GM21423 (cell line): ENCODE measurements around the gene CD58.

Experiments used
- ATAC-seq: cut with Tn5 transposase; IDR thresholded peaks from one replicate; pipeline ENCODE4 v1.9.1; 2021; ENCODE audit warnings: mild to moderate bottlenecking, moderate library complexity; ENCODE audit not compliant: unreplicated experiment

Gene CD58

DNA sequence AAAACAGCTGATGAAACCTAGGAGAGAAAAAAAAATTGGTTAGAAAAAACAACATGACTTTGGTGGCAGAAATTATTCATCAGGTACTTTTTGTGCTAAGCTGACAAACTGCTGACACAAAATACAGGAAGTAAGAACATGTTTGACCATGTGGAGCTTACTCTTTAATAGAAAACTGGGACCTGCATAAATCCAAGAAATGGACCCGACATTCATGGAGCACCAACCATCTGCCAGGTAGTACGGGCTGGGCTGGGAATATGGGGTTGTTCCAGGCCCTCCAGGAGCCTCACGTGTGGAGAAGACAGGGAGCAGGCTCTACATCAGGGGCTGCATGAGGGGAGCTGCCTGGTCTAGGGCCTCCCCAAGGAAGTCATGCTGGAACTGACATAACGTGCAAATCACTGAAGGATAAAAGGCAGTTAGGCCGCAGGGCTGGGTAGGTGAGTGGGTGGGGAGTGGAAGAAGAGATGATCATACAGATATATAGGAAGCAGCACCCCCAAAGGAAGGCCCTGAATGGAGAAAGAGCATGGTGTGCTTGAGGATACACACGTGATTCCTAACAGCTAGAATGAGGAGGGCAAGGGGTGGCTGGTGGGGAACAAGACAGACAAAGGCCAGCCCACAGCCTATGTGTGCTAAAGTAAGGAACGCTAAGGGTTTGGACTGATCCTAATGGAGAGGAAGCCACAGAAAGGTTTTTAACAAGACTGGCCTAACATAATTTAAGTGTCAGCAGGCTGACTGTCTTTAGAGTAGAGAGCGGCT is 26.1 kb downstream of the CD58 start:
- ATAC-seq = peak; percentile 58

GRCh38 chr1:116540088-116540487 is 30.7 kb downstream of the CD58 start:
- peak; percentile 47 for ATAC-seq

GRCh38 chr1:116538544-116538943 is 32.3 kb downstream of the CD58 start:
- peak; percentile 70 for ATAC-seq

GRCh38 chr1:116537898-116538297 is 32.9 kb downstream of the CD58 start:
- no peak for ATAC-seq

DNA sequence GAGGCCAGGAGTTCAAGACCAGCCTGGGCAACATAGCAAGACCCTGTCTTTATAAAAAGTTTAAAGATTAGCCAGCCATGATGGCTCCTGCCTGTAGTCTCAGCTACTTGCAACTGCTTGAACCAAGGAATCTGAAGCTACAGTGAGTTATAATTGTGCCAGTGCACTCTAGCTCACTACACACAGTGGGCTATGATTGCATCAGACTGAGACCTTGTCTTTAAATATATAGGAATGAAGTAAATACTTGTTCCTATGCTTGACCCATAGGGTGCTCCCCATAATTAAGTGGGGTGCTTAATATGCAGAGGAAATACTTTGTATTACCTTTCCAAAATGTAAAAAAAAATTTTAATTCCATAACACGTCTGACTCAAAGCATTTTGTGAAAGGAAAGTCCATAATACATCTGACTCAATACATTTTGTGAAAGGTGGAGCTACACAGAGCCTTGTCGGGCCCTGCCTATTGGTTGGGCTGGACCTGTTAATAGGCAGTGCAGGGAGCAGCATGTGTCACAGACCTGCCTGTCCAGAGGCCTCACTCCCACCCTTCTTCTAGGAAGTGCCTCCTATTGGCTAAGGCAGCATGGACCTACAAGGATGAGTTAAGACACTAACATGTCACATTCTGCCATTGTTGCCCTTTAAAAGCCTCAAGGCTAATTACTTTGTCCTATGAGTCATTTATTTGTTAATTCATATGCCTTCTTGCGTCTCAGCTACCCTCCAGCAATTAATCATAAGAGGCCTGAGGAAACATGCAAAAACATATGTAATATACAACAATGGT is 33.6 kb downstream of the CD58 start:
- no peak for ATAC-seq

DNA sequence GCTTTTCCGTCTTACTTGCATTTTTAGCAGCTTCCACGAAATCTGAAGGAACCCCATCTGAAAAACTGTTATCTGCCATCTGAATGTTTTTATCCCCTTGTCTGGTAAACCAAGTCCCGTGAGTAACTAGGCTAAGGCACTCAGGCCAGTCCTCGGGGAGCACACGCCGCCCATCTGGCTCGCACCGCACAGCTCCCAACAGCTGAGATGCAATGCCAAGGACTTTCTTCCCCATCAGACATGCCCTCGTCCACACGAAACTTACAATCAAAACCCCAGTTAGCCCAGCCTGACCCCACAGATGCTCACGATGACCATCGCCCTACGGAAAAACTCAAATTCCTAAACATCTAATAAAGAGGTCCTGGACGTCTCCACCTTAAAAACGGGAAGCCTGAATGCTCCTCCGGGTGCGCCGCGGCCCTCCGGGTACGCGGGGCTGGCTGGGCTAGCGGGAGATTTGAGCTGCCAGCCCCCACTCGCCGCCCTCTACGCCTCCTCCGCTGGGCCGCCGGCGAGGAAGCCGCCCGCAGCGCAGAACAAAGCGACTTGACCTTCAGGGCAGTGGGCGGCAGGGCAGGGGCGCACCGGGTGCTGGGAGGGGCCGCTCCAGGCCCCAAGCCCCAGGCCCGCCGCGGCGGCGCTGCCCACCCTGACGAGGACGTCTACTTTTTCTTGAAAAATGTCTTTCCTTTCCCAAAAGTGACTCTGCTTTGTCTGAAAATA is 36.6 kb downstream of the CD58 start:
- no peak for ATAC-seq

GRCh38 chr1:116533429-116533820 is 37.4 kb downstream of the CD58 start:
- no peak for ATAC-seq

GRCh38 chr1:116532671-116533428 is 38.0 kb downstream of the CD58 start:
- no peak for ATAC-seq

GRCh38 chr1:116531917-116532316 is 38.9 kb downstream of the CD58 start:
- no peak for ATAC-seq

DNA sequence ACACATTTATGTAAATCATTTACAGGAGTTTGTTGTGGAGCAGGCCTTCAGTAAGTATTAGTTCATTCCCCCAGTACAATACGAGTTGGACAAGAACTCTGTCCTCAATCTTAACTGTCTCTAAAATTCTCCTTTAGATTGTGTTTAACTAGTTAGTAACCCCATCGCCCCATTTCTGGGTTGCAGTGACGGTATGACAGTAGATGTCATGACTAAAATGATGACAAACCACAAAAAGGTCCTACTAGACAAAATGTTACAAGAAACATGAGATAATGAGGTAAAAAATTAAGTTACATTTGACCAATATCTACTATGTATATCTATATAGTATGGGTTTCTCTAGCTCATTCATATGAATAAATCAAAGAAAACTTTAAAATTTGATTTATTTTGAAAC is 41.1 kb downstream of the CD58 start:
- no peak for ATAC-seq

GRCh38 chr1:116529199-116529631 is 41.6 kb downstream of the CD58 start:
- no peak for ATAC-seq

DNA sequence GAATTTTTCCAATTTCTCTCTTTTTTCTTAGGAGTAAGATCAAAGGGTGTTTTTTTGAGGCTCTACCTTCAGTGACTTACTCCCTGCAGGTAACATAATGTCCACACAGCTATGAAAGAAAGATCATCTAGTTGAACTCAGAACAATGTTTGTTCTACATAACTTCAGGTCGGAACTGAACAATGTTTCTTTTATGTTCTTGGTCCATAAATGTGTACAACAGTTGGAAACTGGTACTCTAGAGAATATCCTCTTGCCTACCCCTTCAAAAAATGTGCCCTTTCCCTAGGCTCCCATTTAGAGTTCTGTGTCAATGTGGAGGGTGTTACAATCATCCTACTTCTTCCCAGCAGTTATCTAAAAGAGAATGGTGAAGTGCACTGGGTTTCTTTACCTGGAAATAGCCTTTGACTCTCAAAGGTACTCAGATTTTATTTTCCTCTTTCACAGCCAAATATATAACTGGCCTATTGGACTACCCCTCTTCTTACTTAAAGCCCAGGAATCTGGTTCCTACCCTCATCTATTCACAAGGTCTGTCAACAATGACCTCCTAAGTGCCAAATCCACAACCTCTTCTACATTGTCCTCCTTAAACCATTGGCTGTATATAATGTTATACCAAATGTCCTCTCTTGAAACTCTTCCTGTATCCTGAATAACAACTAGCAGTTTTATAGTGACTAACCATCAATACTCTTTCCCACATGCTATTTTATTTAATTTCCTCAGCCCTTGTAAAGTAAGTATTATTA is 42.3 kb downstream of the CD58 start:
- ATAC-seq = no peak

DNA sequence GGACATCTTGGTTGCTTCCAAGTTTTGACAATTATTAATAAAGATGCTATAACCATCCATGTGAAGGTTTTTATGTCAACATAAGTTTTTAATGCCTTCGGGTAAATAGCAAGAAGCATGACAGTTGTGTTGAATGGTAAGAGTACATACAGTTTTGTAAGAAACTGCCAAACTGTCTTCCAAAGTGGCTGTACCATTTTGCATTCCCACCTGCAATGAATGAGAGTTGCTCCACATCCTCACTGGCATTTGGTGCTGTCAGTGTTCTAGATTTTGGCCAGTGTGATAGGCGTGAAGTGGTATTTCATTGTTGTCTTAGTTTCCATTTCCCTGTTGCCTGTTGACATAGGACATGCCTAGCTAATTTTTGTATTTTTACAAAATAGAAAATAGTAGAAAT is 45.4 kb downstream of the CD58 start:
- ATAC-seq = no peak

DNA sequence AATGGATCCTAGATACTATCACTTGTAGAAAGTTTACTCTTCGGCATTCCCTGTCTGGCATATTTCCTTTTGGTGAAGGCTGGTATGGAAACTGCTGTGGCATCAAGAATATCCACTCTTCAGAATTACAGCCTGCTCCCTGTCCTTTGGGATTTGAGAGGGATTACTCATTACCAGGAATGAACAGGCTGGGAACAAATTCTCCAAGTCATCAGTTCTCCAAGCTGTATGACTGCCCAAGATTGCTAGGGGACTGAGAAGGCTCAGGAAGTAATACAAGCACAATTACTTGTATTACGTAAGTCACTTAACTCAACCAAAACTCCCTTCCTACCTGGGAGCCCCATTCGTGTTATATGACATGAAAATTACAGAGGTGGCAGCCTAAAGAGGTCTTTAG is 49.6 kb downstream of the CD58 start:
- ATAC-seq = no peak

DNA sequence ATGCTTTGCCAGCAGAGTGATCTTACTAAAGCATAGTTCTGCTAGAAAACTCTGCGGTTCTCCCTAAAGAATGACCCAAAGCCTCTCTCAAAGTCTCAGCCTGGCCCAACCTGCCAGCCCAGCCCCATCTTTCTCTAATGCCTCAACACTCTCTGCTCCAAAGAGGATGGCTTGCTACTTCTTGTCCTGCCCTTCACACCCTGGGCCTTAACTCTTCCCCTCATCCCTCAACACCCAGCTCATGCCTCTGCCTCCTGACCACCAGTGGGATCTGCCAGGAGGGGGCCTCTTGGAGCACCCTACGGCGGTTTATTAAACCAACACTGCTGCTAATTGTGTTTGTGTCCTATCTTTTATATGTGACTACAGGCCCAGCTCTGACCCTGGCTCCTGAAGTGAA is 52.4 kb downstream of the CD58 start:
- ATAC-seq = no peak

DNA sequence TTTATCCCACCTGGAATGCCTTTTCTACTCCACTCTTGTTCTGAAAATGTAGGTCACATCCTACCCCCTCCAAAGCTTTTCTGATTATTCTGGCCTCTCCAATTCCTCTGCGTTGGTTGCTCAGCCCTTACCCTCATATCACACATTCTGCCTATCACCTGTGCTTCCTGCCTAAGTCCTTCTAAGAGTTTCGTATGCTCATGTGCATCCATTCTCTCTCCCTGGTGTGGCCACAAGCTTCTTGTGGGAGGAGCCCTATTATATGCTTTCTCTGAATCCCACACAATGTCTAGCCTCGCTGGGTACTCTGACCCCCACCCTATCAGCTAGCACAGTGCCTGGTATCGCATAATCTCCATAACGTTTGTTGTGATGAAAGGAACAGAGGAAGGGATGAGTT is 54.2 kb downstream of the CD58 start:
- ATAC-seq = no peak

GRCh38 chr1:116515702-116516101 is 55.1 kb downstream of the CD58 start:
- ATAC-seq = no peak

DNA sequence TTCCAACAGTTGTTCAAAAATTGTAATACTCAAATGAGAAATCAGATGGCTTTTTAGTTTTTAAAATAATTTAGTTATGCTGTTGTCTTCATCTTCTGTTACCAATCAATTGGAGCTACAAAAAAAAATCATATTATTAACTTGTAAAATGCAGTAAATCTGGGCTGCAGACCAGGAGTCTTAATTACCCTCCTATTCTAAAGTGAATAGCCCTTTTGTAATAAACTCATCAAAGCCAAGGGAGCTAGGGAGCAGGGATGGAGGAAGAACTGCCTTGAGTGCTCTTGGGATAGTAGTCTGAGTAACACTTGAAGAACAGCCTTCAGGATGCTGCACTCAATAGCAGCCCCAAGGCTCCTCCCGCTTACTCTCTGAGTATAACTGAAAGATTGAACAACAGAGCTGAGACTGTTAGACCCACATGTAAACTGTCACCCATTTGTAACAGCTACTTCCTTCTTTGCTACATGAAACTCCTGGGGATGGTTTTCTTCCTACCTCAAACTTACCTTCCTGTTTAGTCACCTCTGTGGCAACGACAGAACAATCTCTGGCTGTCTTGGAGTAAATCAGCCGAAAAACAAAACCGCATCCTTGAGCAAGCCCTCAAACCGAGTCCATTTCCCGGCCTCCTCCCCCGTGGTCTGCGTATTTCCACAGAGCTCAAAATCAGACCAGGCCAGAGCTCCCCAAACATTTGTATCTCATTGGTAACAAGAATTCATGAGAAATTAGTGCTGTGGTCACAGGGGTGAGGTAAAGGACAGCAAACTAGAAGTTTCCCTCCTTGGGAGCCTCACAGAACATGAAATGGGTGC is 55.9 kb downstream of the CD58 start:
- ATAC-seq = peak; percentile 78

GRCh38 chr1:116513956-116514355 is 56.9 kb downstream of the CD58 start:
- no peak for ATAC-seq
